ENCODE results near the gene SEL1L2.

The SEL1L2 gene

GRCh38 chr20:13865791-13866351, 124.5 kb downstream of the SEL1L2 start:
- DNase-seq = no peak

- DNase-seq = no peak
These were observed 125.3 kb downstream of the SEL1L2 start for GRCh38 chr20:13865156-13865555.

- DNase-seq = no peak
These were observed 127.2 kb downstream of the SEL1L2 start for GRCh38 chr20:13863244-13863643.

GRCh38 chr20:13862245-13862644, 128.2 kb downstream of the SEL1L2 start:
- no peak for DNase-seq

- DNase-seq = no peak
These were observed 131.5 kb downstream of the SEL1L2 start for GRCh38 chr20:13858871-13859270.

- no peak for DNase-seq
These were observed 132.0 kb downstream of the SEL1L2 start for GRCh38 chr20:13858439-13858838.

GRCh38 chr20:13857961-13858360, 132.5 kb downstream of the SEL1L2 start:
- DNase-seq = peak in 2 of 51 donors; percentile 2

- peak in 16 of 51 donors; percentile 4 to 28 (median 14) for DNase-seq
These were observed 133.1 kb downstream of the SEL1L2 start for GRCh38 chr20:13857304-13857703.

GRCh38 chr20:13856354-13856753, 134.1 kb downstream of the SEL1L2 start:
- DNase-seq = peak in 17 of 51 donors; percentile 2 to 50 (median 13)

GRCh38 chr20:13855613-13856012, 134.8 kb downstream of the SEL1L2 start:
- DNase-seq = no peak

- DNase-seq = no peak
These were observed 138.1 kb downstream of the SEL1L2 start for GRCh38 chr20:13852306-13852705.

- no peak for DNase-seq
These were observed 139.1 kb downstream of the SEL1L2 start for GRCh38 chr20:13851279-13851678.

GRCh38 chr20:13844296-13844695, 146.1 kb downstream of the SEL1L2 start:
- no peak for DNase-seq

- no peak for DNase-seq
These were observed 149.2 kb downstream of the SEL1L2 start for GRCh38 chr20:13841206-13841605.

GRCh38 chr20:13840093-13840465, 150.3 kb downstream of the SEL1L2 start:
- no peak for DNase-seq

GRCh38 chr20:13839421-13840092, 150.9 kb downstream of the SEL1L2 start:
- DNase-seq = no peak

- no peak for DNase-seq
These were observed 151.8 kb downstream of the SEL1L2 start for GRCh38 chr20:13838664-13839063.

GRCh38 chr20:13831476-13831875, 158.9 kb downstream of the SEL1L2 start:
- DNase-seq = no peak

- DNase-seq = no peak
These were observed 164.9 kb downstream of the SEL1L2 start for GRCh38 chr20:13825465-13825864.

GRCh38 chr20:13824459-13824858, 166.0 kb downstream of the SEL1L2 start:
- DNase-seq = no peak

- no peak for DNase-seq
These were observed 168.0 kb downstream of the SEL1L2 start for GRCh38 chr20:13822459-13822858.

- peak in 1 of 51 donors; percentile 4 for DNase-seq
These were observed 168.5 kb downstream of the SEL1L2 start for GRCh38 chr20:13821876-13822275.

GRCh38 chr20:13819885-13820645, 170.3 kb downstream of the SEL1L2 start:
- peak in 3 of 51 donors; percentile 2 to 18 (median 6) for DNase-seq
